ENCODE results near the gene PTGDS.

The PTGDS gene

DNA sequence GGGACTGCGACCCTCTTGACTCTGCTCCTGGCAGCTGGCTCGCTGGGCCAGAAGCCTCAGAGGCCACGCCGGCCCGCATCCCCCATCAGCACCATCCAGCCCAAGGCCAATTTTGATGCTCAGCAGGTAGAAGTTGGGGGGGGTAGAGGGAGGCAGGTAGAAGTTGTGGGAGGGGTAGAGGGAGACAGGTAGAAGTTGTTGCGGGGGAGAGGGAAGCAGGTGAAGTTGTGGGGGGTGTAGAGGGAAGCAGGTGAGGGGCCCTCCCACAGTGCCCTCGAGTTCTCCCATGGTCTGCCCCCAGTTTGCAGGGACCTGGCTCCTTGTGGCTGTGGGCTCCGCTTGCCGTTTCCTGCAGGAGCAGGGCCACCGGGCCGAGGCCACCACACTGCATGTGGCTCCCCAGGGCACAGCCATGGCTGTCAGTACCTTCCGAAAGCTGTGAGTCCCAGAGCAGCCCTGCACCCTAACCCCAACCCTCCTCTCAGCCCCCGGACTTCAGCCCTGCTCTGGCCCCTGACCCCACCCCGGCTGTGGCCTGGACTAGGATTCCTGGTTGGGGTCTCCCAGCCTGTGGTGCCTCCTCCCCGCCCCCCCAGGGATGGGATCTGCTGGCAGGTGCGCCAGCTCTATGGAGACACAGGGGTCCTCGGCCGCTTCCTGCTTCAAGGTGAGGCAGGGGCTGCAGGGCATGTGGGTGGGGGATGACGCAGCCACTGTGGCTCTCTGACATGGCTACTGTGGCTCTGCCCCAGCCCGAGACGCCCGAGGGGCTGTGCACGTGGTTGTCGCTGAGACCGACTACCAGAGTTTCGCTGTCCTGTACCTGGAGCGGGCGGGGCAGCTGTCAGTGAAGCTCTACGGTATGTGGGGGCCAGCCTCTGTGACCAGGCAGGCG, 31.7 kb upstream of the PTGDS start:
- DNase-seq (ENCODE audit: low spot score), result no peak

GRCh38 chr9:136946228-136947027, 30.9 kb upstream of the PTGDS start:
- DNase-seq (ENCODE audit: low spot score), result no peak

DNA sequence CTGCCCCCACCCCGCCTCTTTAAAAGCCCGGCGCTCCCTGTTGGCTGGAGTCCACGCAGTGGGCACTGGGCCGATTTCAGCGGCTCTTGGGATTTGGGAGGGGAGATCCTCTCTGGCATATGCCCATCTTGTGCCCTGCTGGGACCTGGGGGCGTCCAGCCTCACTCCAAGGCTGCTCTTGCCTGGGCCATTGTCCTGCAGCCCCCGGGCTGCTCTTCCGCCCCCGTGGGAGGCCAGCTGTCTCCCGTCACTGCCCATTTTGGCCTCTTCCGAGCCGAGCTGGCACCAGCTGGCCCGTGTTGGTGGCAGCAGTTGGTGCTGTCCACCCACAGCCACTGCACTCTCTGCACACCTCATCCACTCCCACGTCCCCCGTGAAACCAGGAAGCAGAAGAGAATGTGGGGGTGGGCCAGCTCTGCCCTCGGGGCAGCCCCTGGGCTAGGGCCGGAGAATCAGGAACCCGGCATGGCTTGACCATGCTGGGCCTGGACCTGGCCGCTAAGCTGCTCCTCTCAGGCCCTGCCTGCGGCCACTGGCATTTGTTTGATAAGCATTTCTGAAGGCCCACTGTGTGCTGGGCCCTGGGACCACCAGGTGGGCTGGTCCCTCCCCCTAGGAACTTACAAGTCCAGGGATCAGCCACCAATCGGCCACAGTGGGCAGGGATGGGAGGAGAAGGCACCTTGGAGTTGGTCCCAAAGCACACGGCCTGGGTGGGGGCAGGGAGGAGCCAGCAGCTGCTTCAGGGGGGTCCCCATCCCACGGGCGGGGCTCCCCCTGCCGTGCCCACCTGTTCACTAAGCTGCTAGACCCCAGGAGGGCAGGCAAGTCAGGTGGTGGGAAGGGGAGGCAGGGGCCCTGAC, 30.0 kb upstream of the PTGDS start:
- no peak for DNase-seq (ENCODE audit: low spot score)

- peak; percentile 30 for DNase-seq (ENCODE audit: low spot score)
These were observed 29.3 kb upstream of the PTGDS start for GRCh38 chr9:136947955-136948510.

DNA sequence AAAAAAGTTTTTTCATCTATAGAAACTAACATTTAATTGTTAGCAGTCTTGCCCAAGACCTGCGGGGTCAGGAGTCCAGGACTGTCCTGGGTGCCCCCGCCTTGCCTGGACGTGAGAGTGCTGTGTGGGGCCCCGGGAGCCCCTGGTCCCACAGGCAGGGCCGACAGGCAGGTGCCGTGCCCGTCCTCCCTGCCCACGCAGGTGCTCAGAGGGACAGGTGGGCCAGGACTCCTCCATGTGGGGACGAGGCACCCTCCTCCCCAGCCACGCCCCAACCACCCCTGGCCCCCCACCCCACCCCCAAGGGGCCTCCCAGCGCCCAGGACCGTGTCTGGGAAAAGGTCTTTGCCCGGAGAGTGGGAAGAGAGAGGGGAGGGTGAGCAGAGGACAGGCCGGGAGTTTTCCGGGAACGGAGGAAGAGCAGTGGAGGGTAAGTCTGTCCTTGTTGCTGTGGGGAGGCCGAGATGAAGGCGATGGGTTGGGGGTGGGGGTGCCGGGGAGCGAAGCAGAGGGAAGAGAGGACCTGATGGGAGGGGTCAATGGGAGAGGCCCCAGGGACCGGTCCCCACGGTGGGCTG, 28.0 kb upstream of the PTGDS start:
- no peak for DNase-seq (ENCODE audit: low spot score)

GRCh38 chr9:136949817-136950655, 27.3 kb upstream of the PTGDS start:
- peak; percentile 95 for DNase-seq (ENCODE audit: low spot score)

DNA sequence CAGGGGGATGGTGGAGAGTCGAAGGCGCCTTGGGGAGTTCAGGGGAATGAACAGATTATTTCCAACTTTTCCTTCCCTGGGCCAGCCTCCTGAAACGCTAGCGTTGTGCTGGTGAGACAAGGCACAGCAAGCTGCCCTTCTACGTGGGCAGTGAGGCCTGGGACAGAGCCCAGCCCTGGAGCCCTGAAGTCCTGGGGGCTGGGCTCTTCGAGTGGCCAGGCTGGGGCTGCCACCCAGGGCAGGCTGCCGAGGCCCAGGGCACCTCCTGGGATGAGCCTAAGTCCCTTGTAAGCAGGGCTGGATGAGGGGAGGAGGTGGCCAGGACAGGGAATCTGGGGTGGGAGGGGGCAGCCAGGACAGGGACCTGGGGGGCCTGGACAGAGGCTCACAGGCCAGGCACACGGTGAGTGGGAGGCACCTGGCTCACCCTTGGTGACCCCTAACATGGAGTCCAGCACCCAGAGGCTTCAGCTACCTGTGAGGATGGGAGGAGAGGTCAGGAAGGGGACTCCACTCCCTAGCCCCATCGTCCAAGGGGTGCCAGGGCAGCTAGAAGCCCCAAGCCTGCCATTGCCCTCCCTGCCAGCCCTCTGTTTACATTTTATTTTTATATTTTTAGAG, 26.5 kb upstream of the PTGDS start:
- DNase-seq (ENCODE audit: low spot score), result peak; percentile 23

GRCh38 chr9:136951541-136952320, 25.6 kb upstream of the PTGDS start, which contains the start of gene LCN12:
TSS of gene LCN12 (plus strand) at chr9:136952273. CDS start at chr9:136952328, 55 bp downstream.
- DNase-seq (ENCODE audit: low spot score), result no peak

DNA sequence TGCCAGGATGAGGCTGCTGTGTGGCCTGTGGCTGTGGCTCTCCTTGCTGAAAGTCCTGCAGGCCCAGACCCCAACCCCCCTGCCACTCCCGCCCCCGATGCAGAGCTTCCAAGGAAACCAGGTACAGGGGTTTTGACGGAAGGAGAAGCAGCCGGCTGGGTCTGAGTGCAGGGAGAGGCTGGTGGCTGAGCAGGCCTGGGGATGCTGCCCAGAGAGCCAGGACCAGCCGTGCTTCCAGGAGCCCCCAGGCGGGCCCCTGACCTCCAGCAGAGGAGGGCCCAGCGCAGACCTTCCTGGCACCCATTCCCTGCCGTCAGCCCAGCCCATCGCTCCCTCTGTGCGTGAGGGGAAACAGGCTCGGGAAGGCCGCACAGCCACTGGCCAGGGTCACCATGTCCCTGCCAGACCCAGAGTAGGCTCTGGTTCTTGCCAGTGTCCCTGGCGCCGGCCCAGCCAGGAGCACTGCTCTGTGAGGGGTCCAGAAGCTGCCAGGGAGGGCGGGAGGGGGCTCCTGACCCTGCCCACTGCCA, 24.9 kb upstream of the PTGDS start:
- DNase-seq (ENCODE audit: low spot score), result no peak

DNA sequence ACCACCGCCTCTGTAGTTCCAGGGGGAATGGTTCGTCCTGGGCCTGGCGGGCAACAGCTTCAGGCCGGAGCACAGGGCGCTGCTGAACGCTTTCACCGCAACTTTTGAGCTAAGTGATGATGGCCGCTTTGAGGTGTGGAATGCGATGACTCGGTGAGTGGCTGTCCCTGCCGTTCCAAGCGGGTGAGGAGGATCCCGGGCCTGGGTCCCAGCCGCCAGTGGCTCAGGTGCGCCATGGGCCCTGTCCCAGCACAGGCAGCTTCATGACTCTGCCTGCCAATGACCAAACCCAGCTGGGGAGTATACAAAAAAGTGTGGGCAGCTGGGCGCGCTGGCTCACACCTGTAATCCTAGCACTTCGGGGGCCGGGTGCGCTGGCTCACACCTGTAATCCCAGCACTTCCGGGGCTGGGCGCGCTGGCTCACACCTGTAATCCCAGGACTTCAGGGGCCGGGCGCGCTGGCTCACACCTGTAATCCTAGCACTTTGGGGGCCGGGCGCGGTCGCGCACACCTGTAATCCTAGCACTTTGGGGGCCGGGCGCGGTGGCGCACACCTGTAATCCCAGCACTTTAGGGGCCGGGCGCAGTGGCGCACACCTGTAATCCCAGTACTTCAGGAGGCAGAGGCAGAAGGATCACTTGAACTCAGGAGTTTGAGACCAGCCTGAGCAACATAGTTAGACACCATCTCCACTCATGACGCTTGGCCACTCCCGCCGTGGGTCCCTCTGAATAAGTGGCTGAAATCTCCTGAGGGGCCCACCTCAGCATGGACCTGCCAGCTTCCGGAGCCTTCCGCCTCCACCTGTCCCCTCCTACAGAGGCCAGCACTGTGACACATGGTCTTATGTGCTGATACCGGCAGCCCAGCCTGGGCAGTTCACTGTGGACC, 24.2 kb upstream of the PTGDS start:
- no peak for DNase-seq (ENCODE audit: low spot score)

GRCh38 chr9:136953771-136954269, 23.5 kb upstream of the PTGDS start:
- no peak for DNase-seq (ENCODE audit: low spot score)

DNA sequence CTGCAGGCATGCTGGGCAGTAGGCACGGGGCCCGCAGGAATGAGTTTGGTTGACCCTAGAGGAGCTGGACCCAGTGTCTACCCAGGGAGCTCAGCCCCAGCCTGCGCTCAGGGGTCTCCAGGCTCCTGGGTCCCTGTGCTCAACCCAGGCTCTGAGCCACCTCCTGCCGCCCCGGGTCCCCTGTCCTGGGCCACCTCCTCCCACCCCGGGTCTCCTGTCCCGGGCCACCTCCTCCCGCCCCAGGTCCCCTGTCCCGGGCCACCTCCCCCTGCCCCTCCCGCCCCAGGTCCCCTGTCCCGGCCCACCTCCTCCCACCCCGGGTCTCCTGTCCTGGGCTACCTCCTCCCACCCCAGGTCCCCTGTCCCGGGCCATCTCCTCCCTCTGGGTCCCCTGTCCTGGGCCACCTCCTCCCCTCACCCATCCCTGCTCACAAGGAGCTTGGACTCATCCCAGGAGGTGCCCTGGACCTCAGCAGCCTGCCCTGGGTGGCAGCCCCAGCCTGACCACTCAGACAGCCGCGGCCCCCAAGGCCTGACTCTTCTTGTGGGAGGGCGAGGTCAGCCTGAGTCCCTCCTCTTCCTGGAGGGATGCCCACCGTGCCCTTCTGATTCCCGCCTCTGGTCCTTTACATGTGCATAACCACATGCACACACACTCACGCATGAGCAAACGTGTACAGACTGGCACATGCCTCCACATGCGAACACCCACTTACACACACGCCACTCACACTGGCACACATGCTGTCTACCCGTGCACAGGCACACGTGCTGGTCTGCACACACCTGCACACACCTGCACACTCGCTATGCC, 22.8 kb upstream of the PTGDS start:
- DNase-seq (ENCODE audit: low spot score), result no peak

DNA sequence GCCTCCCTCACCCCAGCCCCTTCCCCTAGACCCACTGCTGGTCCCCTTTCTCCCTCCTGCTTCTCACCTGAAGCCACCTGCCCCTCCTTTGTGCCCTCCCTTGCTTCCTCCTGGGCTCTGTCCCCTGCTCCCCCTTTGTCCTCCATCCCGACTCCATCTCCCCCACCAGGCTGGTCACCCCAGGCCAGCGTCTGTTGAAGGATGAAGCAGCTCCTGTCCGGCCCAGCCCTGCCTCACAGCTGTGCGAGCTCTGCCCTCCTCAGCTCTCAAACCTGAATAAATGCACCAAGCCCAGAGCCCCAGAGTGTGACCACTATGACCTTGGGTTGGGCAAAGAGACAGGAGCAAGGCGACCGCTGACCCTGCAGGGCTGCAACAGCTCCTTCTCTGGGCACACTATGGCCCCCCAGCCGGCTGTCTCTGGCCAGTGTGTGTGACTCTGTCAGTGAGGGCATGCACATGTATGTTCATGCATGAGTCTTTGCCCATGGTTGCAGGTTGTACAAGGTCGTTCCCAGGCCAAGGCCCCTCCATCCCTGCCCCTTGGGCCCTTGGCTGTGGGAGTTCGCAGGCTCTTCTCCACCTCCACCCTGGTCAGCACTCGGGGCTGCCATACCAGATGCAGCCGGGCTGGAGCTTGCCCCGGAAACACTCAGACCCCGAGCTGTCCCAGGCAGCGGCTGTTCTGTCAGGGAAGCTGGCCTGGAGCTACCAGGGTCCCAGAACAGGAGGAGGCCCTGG, 21.9 kb upstream of the PTGDS start:
- no peak for DNase-seq (ENCODE audit: low spot score)

DNA sequence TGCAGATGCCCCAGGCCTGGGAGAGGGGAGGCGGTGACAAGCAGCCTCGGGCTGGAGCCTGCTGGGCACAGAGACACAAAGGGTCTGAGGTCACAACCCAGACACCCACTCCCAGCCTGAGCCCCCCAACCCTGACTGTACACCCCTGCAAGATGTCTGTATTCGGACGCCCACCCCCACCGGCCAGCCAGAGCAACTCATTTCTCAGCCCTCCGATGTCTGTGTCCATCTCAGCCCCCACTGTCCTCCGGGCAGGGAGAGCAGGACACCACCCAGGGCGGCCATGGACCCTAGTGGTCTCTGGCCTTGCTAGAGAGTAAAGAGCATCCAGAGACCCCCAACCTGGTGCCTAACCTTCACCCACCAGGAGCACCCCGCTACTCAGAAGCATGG, 21.4 kb upstream of the PTGDS start:
- DNase-seq (ENCODE audit: low spot score), result no peak

DNA sequence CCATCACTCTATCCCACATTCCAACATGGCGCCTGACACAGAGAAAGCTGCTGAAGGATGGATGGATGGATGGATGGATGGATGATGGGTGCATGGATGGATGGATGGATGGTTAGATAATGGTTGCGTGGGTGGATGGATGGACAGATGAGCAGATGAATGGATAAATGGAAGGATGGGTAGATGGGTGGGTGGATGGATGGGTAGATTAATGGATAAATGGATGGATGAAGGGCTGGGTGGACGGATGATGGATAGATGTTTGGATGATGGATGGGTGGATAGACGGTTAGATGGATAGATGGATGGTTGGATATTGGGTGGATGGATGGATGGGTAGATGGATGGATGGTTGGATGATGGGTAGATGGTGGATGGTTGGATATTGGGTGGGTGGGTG, 20.7 kb upstream of the PTGDS start:
- no peak for DNase-seq (ENCODE audit: low spot score)

DNA sequence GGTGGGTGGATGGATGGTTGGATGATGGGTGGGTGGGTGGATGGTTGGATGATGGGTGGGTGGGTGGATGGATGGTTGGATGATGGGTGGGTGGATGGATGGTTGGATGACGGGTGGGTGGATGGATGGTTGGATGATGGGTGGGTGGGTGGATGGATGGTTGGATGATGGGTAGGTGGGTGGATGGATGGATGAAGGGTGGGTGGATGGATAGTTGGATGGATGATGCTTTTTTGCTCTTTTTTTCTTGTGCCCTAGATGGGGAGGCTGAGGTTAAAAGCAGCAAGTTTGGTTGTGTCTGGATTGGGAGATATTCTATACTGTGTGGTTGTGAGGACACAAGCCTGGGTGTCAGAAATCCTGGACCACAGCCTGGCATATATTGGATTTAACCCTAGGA, 19.8 kb upstream of the PTGDS start:
- DNase-seq (ENCODE audit: low spot score), result no peak

Data from kidney tubule cell (primary cell).